GM18861 (cell line): ENCODE measurements around the gene TBC1D3C.
"Not testable (repeated sequence)": the region's sequence is repeated elsewhere in the genome, so short reads cannot be mapped to it uniquely, and the experiment has no call there.

ENCODE experiments used
- ATAC-seq: cut with Tn5 transposase; IDR thresholded peaks from one replicate; pipeline ENCODE4 v1.9.1; 2021; ENCODE audit not compliant: unreplicated experiment

Gene TBC1D3C

DNA sequence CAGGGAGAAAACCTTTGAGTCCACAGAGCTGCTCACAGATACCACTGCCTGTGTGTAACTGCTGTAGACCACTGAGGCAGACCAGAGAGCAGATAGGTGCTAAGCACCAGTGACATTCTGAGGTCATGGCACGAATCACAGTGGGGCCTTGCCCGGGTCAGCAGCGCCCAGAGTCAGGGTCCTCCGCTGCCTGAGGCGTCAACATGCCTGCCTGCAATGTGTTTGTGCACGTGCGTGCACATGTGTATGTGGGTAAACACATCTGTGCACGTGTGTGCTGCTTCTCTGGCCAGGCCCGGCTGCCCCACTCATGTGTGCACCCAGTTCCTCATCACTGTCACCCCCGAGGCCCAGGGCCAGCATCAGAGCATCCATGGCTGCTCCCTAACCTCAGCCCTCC, at the start of gene TBC1D3C:
TBC1D3C (minus strand) TSS at position 101 of the 400 bp plus-strand sequence. CDS start 1,568 bp downstream, outside the sequence.
- not testable (repeated sequence) for ATAC-seq

DNA sequence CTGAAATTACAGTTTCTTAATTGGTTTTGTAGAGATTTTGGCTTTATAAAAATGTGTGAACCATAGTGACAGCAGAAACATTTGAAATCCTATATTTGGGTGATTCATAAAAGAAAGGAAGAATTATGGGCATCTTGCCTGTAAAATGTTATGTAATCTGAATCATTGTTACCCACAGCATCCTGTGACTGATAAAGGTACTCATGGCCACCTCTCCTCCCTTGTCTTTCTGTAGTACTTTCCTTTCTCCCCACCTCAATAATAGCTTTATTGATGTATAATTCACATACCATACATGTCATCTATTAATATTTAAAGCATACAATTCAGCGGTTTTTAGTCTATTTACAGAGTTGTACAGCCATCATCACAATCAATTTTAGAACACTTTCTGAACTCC, 30.8 kb upstream of the TBC1D3C start:
- ATAC-seq, result not testable (repeated sequence)

DNA sequence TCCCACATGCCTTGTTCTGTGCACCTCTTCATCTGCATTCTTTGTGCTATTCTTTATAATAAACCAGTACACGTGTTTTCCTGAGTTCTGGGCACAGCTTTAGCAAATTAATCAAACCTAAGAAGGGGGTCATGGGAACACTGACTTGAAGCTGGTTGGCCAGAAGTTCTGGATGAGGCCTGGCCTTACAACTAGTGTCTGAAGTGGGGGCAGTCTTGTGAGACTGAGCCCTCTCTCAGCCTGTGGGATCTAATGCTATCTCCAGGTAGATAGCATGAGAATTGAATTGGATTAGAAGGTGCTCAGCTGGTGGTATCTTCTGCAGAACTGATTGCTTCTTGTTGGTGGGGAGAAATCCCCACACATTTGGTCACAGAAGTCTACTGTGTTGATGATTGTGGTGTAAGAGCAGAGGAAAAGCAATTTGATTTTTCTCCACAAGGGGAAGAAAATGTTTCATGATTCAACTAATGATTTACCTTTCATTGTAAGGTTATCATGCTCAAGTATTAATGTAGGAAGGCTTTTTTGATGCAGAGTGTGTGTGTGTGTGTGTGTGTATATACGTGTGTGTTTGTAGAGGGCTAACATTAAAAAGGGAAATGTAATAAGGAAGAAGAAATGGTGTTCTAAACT, 25.7 kb upstream of the TBC1D3C start:
- not testable (repeated sequence) for ATAC-seq

DNA sequence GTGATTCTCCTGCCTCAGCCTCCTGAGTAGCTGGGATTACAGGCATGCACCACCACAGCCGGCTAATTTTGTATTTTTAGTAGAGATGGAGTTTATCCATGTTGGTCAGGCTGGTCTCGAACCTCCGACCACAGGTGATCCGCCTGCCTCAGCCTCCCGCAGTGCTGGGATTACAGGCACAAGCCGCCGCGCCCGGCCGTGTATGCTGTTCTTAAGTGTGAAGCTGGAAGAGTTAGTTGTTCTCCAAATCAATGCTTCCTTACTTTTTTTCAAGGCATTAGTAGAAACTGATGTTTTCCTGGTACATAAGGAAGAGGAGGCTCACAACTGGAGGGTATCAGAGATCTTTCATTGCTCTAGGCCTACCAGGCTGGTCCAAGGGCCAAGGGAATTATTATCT, 19.7 kb upstream of the TBC1D3C start:
- ATAC-seq, result not testable (repeated sequence)

DNA sequence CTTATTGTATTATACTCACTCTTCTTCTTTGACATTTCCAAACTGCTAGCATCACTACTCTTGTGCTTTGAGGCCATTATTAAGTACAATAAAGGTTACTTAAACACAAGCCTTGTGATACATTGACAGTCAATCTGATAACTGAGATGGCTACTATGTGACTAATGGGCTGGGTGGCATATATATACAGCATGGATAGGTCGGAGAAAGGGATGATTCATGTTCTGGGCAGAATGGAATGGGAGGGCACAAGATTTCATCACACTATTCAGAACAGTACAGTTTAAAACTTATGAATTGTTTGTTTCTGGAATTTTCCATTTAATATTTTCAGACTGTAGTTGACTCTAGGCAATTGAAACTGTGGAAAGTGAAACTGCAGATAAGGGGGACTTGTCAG, 18.9 kb upstream of the TBC1D3C start:
- ATAC-seq, result not testable (repeated sequence)
